GM23248 (cell line): ENCODE measurements around the gene MAP3K5. TPM values are rescaled to one million over a fixed set of nuclear protein-coding genes. Genes with fewer than 3 reads are reported as not detected.

Source experiments
- DNase-seq: peaks from one replicate; pipeline ENCODE4 v3.0.0-alpha.2; 2015
- H2AFZ ChIP-seq: fragments of 200-600 bp; sonication (generic); 2 replicates; pipeline ENCODE4 v1.6.1; 2016; ENCODE audit warnings: antibody characterized with exemption
- H3F3A ChIP-seq: fragments of 200-600 bp; sonication (generic); 2 replicates; pipeline ENCODE4 v1.6.1; 2016; ENCODE audit warnings: mild to moderate bottlenecking, antibody characterized with exemption, mixed run types; ENCODE audit not compliant: insufficient read depth
- H3K27ac ChIP-seq: fragments of 200-600 bp; sonication (generic); 2 replicates; pipeline ENCODE4 v1.5.1; 2016; ENCODE audit warnings: mild to moderate bottlenecking
- H3K27me3 ChIP-seq: fragments of 200-600 bp; sonication (generic); replicated peaks from 2 replicates; pipeline ENCODE4 v1.6.1; 2016; ENCODE audit warnings: mild to moderate bottlenecking; ENCODE audit not compliant: insufficient read depth
- H3K36me3 ChIP-seq: fragments of 200-600 bp; sonication (generic); 2 replicates; pipeline ENCODE4 v1.6.1; 2016; ENCODE audit warnings: low read depth, mild to moderate bottlenecking
- H3K4me1 ChIP-seq: fragments of 200-600 bp; sonication (generic); 2 replicates; pipeline ENCODE4 v1.6.1; 2016; ENCODE audit warnings: mild to moderate bottlenecking; ENCODE audit not compliant: insufficient read depth
- H3K4me2 ChIP-seq: fragments of 200-600 bp; sonication (generic); one replicate; pipeline ENCODE4 v1.6.1; 2016; ENCODE audit warnings: mild to moderate bottlenecking; ENCODE audit not compliant: unreplicated experiment
- H3K4me3 ChIP-seq: fragments of 200-600 bp; sonication (generic); 2 replicates; pipeline ENCODE4 v1.5.1; 2016; ENCODE audit warnings: mild to moderate bottlenecking
- H3K79me2 ChIP-seq: fragments of 200-600 bp; sonication (generic); 2 replicates; pipeline ENCODE4 v1.6.1; 2016; ENCODE audit warnings: mild to moderate bottlenecking; ENCODE audit not compliant: insufficient read depth
- H3K9ac ChIP-seq: fragments of 200-600 bp; sonication (generic); 2 replicates; pipeline ENCODE4 v1.6.1; 2016; ENCODE audit warnings: mild to moderate bottlenecking
- H3K9me2 ChIP-seq: fragments of 200-600 bp; sonication (generic); 2 replicates; pipeline ENCODE4 v1.6.1; 2016; ENCODE audit warnings: mixed run types, mild to moderate bottlenecking, moderate library complexity; ENCODE audit not compliant: insufficient read depth
- H3K9me3 ChIP-seq: fragments of 200-600 bp; sonication (generic); one replicate; pipeline ENCODE4 v1.6.1; 2017; ENCODE audit warnings: low read depth
- H4K20me1 ChIP-seq: fragments of 200-600 bp; sonication (generic); 2 replicates; pipeline ENCODE4 v1.6.0; 2016; ENCODE audit not compliant: insufficient read depth
- EZH2 ChIP-seq: fragments of 200-600 bp; sonication (generic); IDR thresholded peaks from 2 replicates; pipeline ENCODE4 v1.6.1; 2018; ENCODE audit warnings: antibody characterized with exemption, mild to moderate bottlenecking; ENCODE audit not compliant: insufficient read depth, poor library complexity, severe bottlenecking
- EZH2phosphoT487 ChIP-seq: fragments of 200-600 bp; sonication (generic); IDR thresholded peaks from 2 replicates; pipeline ENCODE4 v1.6.1; 2018; ENCODE audit warnings: antibody characterized with exemption, moderate library complexity, mild to moderate bottlenecking, low read depth; ENCODE audit not compliant: insufficient read depth
- WGBS, 2 experiments: methylation state at CpG; one replicate each; pipeline ENCODE4 v1.1.6; 2015 to 2017; ENCODE audit warnings: low lambda C conversion rate in 2 of 2, low coverage in 1 of 2; ENCODE audit errors: missing lambda C conversion rate in 2 of 2; 5-methylcytosine and 5-hydroxymethylcytosine counted together
- in situ Hi-C: fragments of 300-500 bp; cut with MboI; formaldehyde crosslinking; loops from 2 replicates; pipeline ENCODE4 v1.15.0; 2020
- polyA plus RNA-seq: library from polyadenylated mRNA; unstranded; fragments of >200 nt; fragmentation: Nextera tagmentation; extraction: Ambion mirVana; gene quantifications from 2 replicates; pipeline ENCODE4 v1.2.1, GENCODE V29; 2016
- total RNA-seq: library from RNA; depleted of rRNA; stranded (reverse); fragments of >200 nt; shearing (Covaris generic); gene quantifications from 2 replicates; pipeline ENCODE4 v1.2.3, GENCODE V29; 2014

MAP3K5 gene
- total and polyA plus RNA-seq, 2 experiments from 2014 or later = 1.4 to 4.1 TPM

GRCh38 chr6:136582711-136583471 lies 209.4 kb downstream of the MAP3K5 start:
- H4K20me1 ChIP-seq = no peaks in the 10 kb centered on the region
- peak overlapping the region; percentile 21 for H3K4me2 ChIP-seq
- H3K36me3 ChIP-seq = no peaks in the 10 kb centered on the region
- TF ChIP-seq EZH2phosphoT487 = no peak
- no peak for TF ChIP-seq EZH2
- H3K4me3 ChIP-seq = no peak overlapping the region
- H3K27ac ChIP-seq = peak overlapping the region; percentile 53
- peak; percentile 93 for DNase-seq
- no peaks in the 10 kb centered on the region for H3K79me2 ChIP-seq
- no peak overlapping the region for H2AFZ ChIP-seq
- peaks cover 10% of the 10 kb centered on the region for H3F3A ChIP-seq
- in situ Hi-C loops = loop anchor here (10.0 kb wide), 1 partner anchor 212 kb away; the partner anchor contains the start of gene MAP3K5
- H3K27me3 ChIP-seq = no peaks in the 10 kb centered on the region
- 9 to 19% methylated on average over 3 of the region's 3 CpGs for WGBS, 2 experiments
- H3K9ac ChIP-seq = peak overlapping the region; percentile 75
- peaks cover 21% of the 10 kb centered on the region for H3K4me1 ChIP-seq
- no peaks in the 10 kb centered on the region for H3K9me3 ChIP-seq
- no peaks in the 10 kb centered on the region for H3K9me2 ChIP-seq

- 66 to 76% methylated on average over 2 of the region's 2 CpGs for WGBS, 2 experiments
- no peak overlapping the region for H3K4me3 ChIP-seq
- H3K4me1 ChIP-seq = peaks cover 4% of the 10 kb centered on the region; the same call in 1 of the 2 replicates
- H2AFZ ChIP-seq = no peak overlapping the region
- no peaks in the 10 kb centered on the region for H3K9me3 ChIP-seq
- H3K36me3 ChIP-seq = no peaks in the 10 kb centered on the region
- no peaks in the 10 kb centered on the region for H3K79me2 ChIP-seq
- H3F3A ChIP-seq = no peaks in the 10 kb centered on the region
- H3K27ac ChIP-seq = no peak overlapping the region
- in situ Hi-C loops = loop anchor here (10.0 kb wide), 1 partner anchor 215 kb away; the partner anchor contains the start of gene MAP3K5
- no peaks in the 10 kb centered on the region for H4K20me1 ChIP-seq
- no peak overlapping the region for H3K9ac ChIP-seq
- TF ChIP-seq EZH2 = no peak
- TF ChIP-seq EZH2phosphoT487 = no peak
- DNase-seq = peak; percentile 14
- H3K9me2 ChIP-seq = no peaks in the 10 kb centered on the region
- H3K4me2 ChIP-seq = no peak overlapping the region
- no peaks in the 10 kb centered on the region for H3K27me3 ChIP-seq
These were observed 212.5 kb downstream of the MAP3K5 start for GRCh38 chr6:136579800-136580199.

GRCh38 chr6:136576821-136577220 lies 215.5 kb downstream of the MAP3K5 start:
- Histone ChIP-seq H4K20me1 (no peaks in the 10 kb centered on the region), H3K4me2 (no peak overlapping the region), H3K4me3 (no peak overlapping the region), H3K4me1 (no peaks in the 10 kb centered on the region), H3F3A (no peaks in the 10 kb centered on the region), H3K9me3 (no peaks in the 10 kb centered on the region), H3K27ac (no peak overlapping the region), H2AFZ (no peak overlapping the region), H3K27me3 (no peaks in the 10 kb centered on the region), H3K79me2 (no peaks in the 10 kb centered on the region), H3K9ac (no peak overlapping the region), H3K9me2 (no peaks in the 10 kb centered on the region), H3K36me3 (no peaks in the 10 kb centered on the region)
- DNase-seq = no peak
- WGBS, 2 experiments = 95 to 98% methylated on average over 6 of the region's 6 CpGs
- in situ Hi-C loops = no loop called here
- TF ChIP-seq EZH2phosphoT487 = no peak
- TF ChIP-seq EZH2 = no peak

- TF ChIP-seq EZH2phosphoT487 (no peak), EZH2 (no peak)
- H2AFZ ChIP-seq = no peak overlapping the region
- no peaks in the 10 kb centered on the region for H3K36me3 ChIP-seq
- no peaks in the 10 kb centered on the region for H3K9me2 ChIP-seq
- H3F3A ChIP-seq = no peaks in the 10 kb centered on the region
- H3K4me3 ChIP-seq = no peak overlapping the region
- DNase-seq = no peak
- in situ Hi-C loops = no loop called here
- H3K9ac ChIP-seq = no peak overlapping the region
- H4K20me1 ChIP-seq = no peaks in the 10 kb centered on the region
- H3K79me2 ChIP-seq = no peaks in the 10 kb centered on the region
- no peaks in the 10 kb centered on the region for H3K4me1 ChIP-seq
- no peaks in the 10 kb centered on the region for H3K9me3 ChIP-seq
- no peak overlapping the region for H3K27ac ChIP-seq
- H3K4me2 ChIP-seq = no peak overlapping the region
- no peaks in the 10 kb centered on the region for H3K27me3 ChIP-seq
These were observed 220.8 kb downstream of the MAP3K5 start for GRCh38 chr6:136571496-136571895.
